ENCODE measurements around the gene STAT4. TPM values are rescaled to one million over a fixed set of nuclear protein-coding genes. Genes with fewer than 3 reads are reported as not detected.
A peak's percentile ranks its signal among the peaks of the same experiment; 100 is the strongest.

STAT4 gene
- total RNA-seq, 4 donors from 2014 or later: 1.0 to 6.6 (median 4.4) TPM

GRCh38 chr2:191180713-191181112 is 29.9 kb upstream of the STAT4 start:
- DNase-seq: no peak
- Histone ChIP-seq H3K27me3 (no peaks in the 10 kb centered on the region), H3K4me1 (peaks cover 0 to 13% of the 10 kb centered on the region in 2 donors), H3K36me3 (no peaks in the 10 kb centered on the region), H3K9me3 (no peaks in the 10 kb centered on the region), H3K27ac (no peak overlapping the region), H3K4me3 (replicated peaks in 1 of 3) (no peak overlapping the region)
- no peak for TF ChIP-seq POLR2A (IDR thresholded peaks at IDR 0.05)
- no peak for TF ChIP-seq CTCF (IDR thresholded peaks at IDR 0.05)
- intact Hi-C loops (cut with DNase I): no loop called here

GRCh38 chr2:191180276-191180675 is 29.5 kb upstream of the STAT4 start:
- Histone ChIP-seq H3K27me3 (no peaks in the 10 kb centered on the region), H3K36me3 (no peaks in the 10 kb centered on the region), H3K4me1 (peaks cover 0 to 13% of the 10 kb centered on the region in 2 donors), H3K4me3 (replicated peaks in 1 of 3) (no peak overlapping the region), H3K9me3 (no peaks in the 10 kb centered on the region), H3K27ac (no peak overlapping the region)
- intact Hi-C loops (cut with DNase I): no loop called here
- TF ChIP-seq CTCF (IDR thresholded peaks at IDR 0.05): no peak
- no peak for DNase-seq
- WGBS, 2 donors: 75 to 89% methylated on average over 2 of the region's 2 CpGs

GRCh38 chr2:191178806-191179514 is 28.2 kb upstream of the STAT4 start:
- DNase-seq: peak; percentile 78 to 84
- H3K27me3 ChIP-seq: no peaks in the 10 kb centered on the region
- no peak for TF ChIP-seq CTCF (IDR thresholded peaks at IDR 0.05)
- no peak for TF ChIP-seq POLR2A (IDR thresholded peaks at IDR 0.05)

GRCh38 chr2:191177751-191178736 is 27.2 kb upstream of the STAT4 start:
- Histone ChIP-seq H3K9me3 (no peaks in the 10 kb centered on the region), H3K36me3 (no peaks in the 10 kb centered on the region), H3K27me3 (no peaks in the 10 kb centered on the region), H3K4me1 (peaks cover 0 to 13% of the 10 kb centered on the region in 2 donors), H3K27ac (no peak overlapping the region), H3K4me3 (replicated peaks in 1 of 3) (no peak overlapping the region)
- DNase-seq: no peak
- TF ChIP-seq POLR2A (IDR thresholded peaks at IDR 0.05) (no peak), CTCF (IDR thresholded peaks at IDR 0.05) (no peak)
- intact Hi-C loops (cut with DNase I): no loop called here
- 95 to 97% methylated on average over 2 of the region's 2 CpGs for WGBS, 2 donors

More at GRCh38 chr2:191178806-191179514, 28.2 kb upstream of the STAT4 start:
- intact Hi-C loops (cut with DNase I): no loop called here
- 28 to 32% methylated on average over 8 of the region's 8 CpGs for WGBS, 2 donors
- no peak overlapping the region for H3K4me3 ChIP-seq (replicated peaks in 1 of 3)
- H3K36me3 ChIP-seq: no peaks in the 10 kb centered on the region
- H3K27ac ChIP-seq: no peak overlapping the region
- H3K4me1 ChIP-seq: peaks cover 0 to 13% of the 10 kb centered on the region in 2 donors
- H3K9me3 ChIP-seq: no peaks in the 10 kb centered on the region

All from thyroid gland (tissue), 4 donors.